Measurements from ENCODE around the gene MBD1.
"Not testable (repeated sequence)": the region's sequence is repeated elsewhere in the genome, so short reads cannot be mapped to it uniquely, and the experiment has no call there.

MBD1 gene

DNA sequence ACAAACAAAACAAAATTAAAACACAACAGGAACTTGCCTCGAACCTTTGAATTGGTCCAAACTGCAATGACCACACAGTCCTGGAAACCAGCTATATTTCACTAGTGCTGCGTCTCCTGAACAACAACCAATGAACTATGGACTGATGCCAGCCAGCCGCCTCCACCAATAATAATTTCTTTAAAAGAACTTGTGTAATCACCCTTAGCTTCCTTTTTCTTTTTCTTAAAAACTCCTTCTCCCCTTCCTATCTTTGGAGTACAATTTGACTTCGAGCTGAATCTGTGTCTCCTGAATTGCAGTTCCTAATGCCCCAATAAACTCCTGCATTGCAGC is 7.8 kb upstream of the MBD1 start:
- no peak for DNase-seq (ENCODE audit: low read depth)

GRCh38 chr18:50288348-50289107 is 7.2 kb upstream of the MBD1 start:
- not testable (repeated sequence) for DNase-seq (ENCODE audit: low read depth)

DNA sequence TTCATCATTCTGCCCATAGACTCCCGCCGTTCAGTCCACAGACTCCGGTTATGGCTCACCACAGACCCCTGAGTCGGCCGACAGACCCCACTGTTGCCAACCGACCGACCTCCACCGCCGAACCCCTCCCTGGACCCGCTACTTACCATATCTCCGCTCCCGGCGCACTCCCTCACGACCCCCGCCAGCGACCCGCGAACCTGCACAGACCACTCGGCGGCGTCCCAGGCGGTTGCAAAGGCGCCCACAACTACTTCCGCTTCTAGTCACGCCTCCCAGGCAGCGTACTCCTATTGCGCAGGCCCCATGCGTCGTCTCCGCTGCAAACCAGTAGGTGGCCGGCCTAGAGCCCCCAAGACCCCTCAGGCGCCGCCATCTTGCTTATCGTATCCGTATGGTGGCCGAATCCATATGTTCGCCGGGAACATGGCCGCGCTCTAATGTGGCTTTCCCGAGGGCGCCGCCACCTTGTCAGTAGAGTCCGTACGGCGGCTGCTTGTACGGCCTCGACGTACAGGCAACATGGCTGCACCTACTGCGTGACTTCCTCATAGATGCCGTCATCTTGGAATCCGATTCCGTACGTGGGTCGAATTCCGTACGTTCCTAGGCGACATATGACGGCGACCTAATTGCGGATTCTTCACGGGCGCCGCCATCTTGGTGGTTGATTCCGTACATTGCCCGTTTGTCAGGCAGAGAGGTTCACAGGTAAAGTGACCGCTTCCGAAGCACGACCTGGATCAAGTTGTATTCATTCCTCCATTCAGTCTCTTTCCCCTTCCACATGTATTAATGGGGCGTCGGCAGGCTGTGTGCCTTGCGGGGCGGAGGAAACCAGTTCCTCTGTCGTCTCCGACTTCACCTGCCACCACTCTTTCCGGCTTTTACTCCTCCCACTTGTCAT is 6.4 kb upstream of the MBD1 start, which contains the start of gene CXXC1:
CXXC1 (minus strand) TSS at position 252 of the 907 bp plus-strand sequence; CDS start at position 149, 103 bp downstream.
- DNase-seq (ENCODE audit: low read depth) = peak; percentile 95

DNA sequence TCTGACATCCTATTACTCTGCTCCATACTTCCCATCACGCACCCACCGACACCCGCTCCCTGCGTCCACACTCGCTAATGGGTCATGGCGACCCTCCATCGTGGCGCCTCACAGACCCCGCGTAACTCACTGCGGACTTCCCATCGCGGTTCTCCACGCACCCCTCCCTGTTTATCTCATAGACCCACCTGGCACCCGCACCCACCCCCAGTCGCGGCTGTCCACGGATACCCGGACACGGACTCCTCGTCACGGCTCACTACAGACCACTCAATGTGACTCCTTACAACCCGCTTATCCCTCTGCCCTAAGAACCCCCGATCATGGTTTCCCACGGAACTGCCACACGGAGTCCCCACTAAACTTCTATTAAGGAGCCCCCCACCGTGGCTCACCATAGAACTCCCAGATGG is 5.7 kb upstream of the MBD1 start:
- DNase-seq (ENCODE audit: low read depth) = no peak

GRCh38 chr18:50286391-50287027 is 5.2 kb upstream of the MBD1 start:
- no peak for DNase-seq (ENCODE audit: low read depth)

DNA sequence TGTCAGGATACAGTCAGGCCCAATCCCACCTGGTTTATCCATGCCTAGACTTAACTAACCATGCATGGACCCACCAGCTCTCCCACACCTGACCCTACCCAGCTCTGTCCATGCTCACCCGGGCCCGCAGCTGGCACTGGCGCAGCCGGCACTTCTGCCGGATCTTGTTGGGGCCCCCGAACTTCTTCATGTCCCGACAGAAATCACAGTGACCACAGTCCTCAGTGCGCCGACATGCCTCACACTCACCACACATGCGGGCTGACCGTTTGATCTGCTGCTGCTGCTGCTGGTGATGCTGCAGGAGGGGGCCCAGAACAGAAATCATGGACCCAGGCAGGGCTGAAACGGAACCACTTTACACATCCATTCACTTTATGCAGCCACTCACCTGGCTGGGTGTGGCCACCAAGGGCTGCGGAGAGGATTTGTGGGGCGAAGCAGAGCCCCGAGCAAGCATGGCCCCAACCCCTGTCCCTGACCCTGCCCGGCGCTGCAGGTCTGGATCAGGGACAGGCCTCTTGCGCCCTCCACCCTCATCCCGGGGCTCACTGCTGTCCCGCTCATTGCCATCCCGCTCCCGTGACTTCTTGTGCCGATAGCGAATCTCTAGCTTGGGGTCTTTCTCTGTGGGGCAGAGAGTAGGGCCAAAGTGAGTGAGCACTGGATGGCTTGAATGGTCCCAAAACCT is 4.5 kb upstream of the MBD1 start:
- no peak for DNase-seq (ENCODE audit: low read depth)

DNA sequence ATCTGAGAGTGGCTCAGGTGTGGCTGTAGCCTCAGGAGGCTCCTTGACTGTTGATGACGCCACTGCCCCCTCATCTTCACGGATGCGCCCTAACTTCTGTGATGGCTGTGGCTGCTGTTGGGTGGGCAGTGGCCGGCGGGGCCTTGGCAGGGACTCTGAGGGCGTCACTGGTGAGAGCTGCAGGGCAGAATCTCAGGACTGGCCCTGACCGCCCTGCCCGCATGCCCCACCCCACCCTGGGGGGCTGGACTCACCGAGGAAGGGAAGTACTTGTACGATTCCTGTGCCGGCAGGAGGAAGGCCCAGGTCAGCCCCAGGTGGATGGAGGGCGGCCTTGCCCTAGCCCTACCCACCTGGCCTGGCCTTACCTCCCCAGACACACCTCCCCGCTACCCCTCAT is 3.7 kb upstream of the MBD1 start:
- no peak for DNase-seq (ENCODE audit: low read depth)

DNA sequence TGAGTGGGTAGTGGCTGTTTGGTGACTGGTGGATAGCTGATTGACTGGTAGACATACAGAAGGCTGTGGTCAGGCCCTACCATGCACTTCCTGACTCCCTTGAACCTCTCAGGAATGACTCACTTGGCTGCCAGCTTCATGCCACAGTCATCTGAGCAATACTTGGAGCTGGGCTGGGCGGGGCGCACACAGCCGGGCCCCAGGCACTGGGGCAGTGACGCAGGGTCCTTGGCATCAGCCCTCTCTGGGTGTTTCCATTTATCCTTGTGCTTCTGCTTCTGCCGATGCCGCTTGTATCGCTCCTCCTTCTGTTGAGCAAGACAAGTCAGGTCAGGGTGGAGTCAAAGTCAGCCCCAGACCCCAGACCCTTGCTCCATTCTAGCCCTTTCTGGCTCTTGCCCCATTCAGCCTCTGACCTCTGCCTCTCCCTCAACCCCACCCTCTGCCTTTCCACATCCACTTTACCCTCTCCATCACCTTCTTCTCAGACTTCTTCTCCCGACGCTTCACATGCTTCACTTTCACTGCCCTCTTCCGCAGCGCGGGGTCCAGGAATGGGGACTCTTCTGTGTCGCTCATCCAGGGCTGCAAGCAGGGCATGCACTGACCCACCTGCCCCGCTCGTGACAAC is 3.0 kb upstream of the MBD1 start:
- DNase-seq (ENCODE audit: low read depth) = no peak

GRCh38 chr18:50283469-50284209 is 2.3 kb upstream of the MBD1 start:
- no peak for DNase-seq (ENCODE audit: low read depth)

DNA sequence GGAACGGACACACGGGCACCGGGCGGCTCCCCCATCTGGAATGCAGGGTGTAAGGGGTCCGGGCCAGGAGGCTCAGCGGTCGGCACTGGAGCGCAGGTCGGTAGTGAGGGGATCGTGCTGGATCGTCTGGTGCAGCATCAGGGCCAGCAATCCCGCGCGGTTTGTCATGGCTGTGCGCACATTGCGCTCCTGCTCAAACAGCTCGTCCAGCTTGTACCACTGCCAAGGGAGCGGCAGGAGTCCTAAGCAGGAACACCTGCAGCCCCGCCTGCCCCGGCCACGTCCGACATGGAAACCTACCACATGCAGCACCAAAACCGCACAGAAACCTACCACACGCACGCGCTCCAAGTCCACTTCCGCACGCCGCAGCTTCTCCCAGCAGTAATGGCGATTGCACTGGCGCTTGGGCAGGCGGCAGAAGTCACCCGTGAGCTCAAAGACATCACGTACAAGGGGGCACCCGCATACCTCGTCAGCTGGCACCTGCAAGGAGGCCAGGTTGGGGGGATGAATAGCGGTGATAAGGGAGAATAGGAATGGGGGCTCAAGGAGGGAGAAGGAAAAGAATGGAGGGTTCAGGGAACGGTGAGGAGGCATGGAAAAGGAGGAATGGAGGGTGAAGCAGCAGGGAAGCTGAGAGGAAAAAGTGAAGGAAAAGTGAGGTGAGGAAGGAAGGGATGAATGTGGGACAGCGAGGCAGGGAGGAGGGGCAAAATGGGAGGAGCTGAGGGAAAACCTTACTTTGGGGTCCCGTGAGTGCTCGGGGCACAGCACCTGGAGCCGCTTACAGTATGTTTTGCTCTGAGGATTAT is 1.4 kb upstream of the MBD1 start:
- no peak for DNase-seq (ENCODE audit: low read depth)

GRCh38 chr18:50281972-50282520 is 723 bp upstream of the MBD1 start:
- DNase-seq (ENCODE audit: low read depth) = no peak

DNA sequence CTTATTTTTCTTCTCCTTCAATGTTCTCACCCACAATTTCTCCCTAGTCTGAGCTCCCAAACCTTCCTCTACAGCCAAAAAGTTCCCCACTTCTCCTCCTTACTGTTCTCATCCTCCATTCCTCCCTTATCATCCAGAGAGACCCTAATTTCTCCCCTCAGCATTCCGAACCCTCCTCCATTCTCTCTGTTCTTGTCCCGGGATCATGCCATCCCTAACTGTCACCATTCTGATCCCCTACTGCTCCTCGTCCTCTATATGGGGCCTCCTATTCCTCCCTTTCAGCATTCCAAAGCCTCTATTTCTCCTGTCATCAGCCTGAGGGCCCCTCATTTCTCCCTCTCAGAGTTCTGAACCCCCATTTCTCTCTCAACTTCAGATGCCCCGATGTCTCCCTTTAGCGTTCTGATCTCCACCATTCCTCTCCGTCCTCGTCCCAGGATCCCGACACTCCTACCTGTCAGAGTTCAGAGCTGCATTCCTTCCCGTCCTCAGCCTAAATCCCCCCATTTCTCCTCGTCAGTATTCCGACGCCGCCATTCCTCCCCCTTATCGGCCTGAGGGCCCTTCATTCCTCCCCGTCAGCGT is 522 bp downstream of the MBD1 start:
- DNase-seq (ENCODE audit: low read depth) = no peak

GRCh38 chr18:50279752-50280151 is 1.6 kb downstream of the MBD1 start:
- DNase-seq (ENCODE audit: low read depth) = no peak

- no peak for DNase-seq (ENCODE audit: low read depth)
Measured at GRCh38 chr18:50277942-50278341, 3.4 kb downstream of the MBD1 start.

DNA sequence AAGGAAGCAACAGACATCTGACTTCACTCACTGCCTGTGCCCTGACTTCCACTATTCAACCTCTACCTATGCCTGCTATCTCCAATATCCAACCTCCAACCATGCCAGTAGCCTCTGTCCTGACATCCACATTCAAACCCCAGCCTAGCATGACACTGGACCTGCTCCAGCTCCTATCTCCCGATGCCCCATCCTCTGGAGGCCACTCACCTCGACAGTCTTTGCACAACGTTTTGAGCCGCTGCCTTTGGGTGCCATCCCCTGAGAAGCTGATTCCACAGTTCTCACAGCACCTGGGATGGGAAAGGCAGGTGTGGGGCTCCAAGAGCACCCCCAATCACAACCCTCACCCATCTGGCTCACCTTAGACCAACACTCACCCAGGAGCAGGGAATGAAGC is 4.9 kb downstream of the MBD1 start:
- DNase-seq (ENCODE audit: low read depth) = no peak

DNA sequence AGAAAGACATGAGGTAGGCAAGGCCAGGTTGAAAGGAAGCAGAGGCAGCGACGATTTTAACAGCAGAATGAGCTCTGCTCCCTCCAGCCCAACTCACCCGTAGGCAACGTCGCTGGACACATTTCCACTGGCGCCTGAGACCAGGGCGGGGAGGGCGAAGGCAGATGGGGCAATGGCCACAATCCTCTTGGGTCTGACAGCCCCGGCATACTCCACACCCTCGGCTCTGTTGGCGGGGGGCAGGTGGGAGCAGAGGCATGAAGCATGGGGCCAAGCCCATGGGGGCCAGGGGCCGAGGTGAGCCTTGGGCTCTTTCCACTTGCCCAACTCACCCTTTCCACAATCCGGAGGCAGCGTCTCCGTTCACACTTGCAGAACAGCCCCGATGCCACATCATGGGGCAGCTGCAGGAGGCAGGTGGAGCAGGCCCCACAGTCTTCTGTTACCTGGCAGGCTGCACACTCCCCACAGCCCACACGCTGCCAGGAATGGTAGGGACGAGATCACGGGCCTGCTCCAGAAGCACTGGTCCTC is 5.8 kb downstream of the MBD1 start:
- DNase-seq (ENCODE audit: low read depth) = no peak

- DNase-seq (ENCODE audit: low read depth) = no peak
Measured at GRCh38 chr18:50274941-50275340, 6.4 kb downstream of the MBD1 start.

- DNase-seq (ENCODE audit: low read depth) = no peak
Measured at GRCh38 chr18:50274044-50274442, 7.3 kb downstream of the MBD1 start.

Data from activated T-helper 1 cell treated with Interleukin-2 at 50 U/mL for 16 hours (primary cell).